ENCODE data around the gene ABCG8. TPM values are rescaled to one million over a fixed set of nuclear protein-coding genes. Genes with fewer than 3 reads are reported as not detected.

ABCG8 gene
- total and polyA plus RNA-seq, 11 donors, result 0.07 TPM; not detected in 10

DNA sequence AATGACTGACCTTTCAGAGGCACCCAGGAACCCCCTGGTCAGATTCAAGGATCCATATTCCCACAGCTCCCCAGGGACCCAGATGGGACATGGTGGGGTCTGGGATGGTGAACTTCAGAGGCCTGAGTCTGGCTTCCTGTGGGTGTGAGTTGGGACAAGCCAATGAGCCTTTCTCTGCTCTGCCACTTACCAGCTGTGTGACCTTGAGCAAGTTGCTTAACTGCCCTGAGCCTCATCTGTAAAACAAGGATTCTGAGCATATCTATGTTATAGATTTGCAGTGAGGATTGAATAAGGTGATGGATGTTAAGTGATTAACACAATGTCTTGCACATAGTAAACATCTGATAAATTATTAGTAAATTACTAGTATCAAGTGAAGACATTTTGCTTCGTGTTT, 6.4 kb downstream of the ABCG8 start:
- ATAC-seq (no peak), DNase-seq (no peak)
- H3K36me3 ChIP-seq, result no peaks in the 10 kb centered on the region
- intact Hi-C loops (cut with DNase I), result no loop called here
- H3K4me1 ChIP-seq, result no peaks in the 10 kb centered on the region
- H3K4me3 ChIP-seq, result no peak overlapping the region
- H3K27me3 ChIP-seq, result no peaks in the 10 kb centered on the region
- WGBS, 4 donors, result 68 to 86% (median 73%) methylated on average over 1 of the region's 1 CpG
- H3K27ac ChIP-seq, result no peak overlapping the region
- TF ChIP-seq CTCF (IDR thresholded peaks at IDR 0.05) (no peak), POLR2A (IDR thresholded peaks at IDR 0.05) (no peak)
- no peaks in the 10 kb centered on the region for H3K9me3 ChIP-seq

GRCh38 chr2:43846140-43846793, 7.5 kb downstream of the ABCG8 start:
- no peaks in the 10 kb centered on the region for H3K9me3 ChIP-seq
- no peak for DNase-seq
- intact Hi-C loops (cut with DNase I), result no loop called here
- no peak overlapping the region for H3K4me3 ChIP-seq
- no peak overlapping the region for H3K27ac ChIP-seq
- H3K27me3 ChIP-seq, result peaks cover 0 to under 1% (median 0%) of the 10 kb centered on the region in 9 donors
- 84 to 92% (median 86%) methylated on average over 5 of the region's 5 CpGs for WGBS, 4 donors
- H3K4me1 ChIP-seq, result no peaks in the 10 kb centered on the region
- no peak for ATAC-seq
- TF ChIP-seq CTCF (IDR thresholded peaks at IDR 0.05), result no peak
- no peak for TF ChIP-seq POLR2A (IDR thresholded peaks at IDR 0.05)
- no peaks in the 10 kb centered on the region for H3K36me3 ChIP-seq

DNA sequence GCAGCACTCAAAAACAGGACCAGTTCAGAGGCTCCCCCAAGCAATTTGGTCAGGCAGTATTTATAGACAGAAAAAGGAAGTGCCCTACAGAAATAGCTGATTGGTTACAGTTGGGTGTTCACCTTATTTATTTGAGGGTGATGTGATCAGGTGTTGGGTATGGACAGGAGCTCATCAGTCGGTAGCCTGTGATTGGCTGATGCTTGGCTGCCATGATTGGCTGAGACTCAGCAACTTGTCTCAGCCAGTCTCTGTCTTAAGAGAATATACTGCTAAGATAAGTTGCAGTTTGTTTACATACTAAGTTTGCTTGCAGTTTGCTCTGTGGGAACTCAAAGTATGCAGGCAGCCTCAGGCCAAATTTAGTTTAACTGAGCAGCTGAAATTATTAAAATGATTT, 9.4 kb downstream of the ABCG8 start:
- 78 to 100% (median 83%) methylated on average over 1 of the region's 1 CpG for WGBS, 4 donors
- intact Hi-C loops (cut with DNase I), result no loop called here
- ATAC-seq, result no peak

More for the DNA sequence above, 9.4 kb downstream of the ABCG8 start:
- TF ChIP-seq CTCF (IDR thresholded peaks at IDR 0.05), result no peak
- TF ChIP-seq POLR2A (IDR thresholded peaks at IDR 0.05), result no peak
- no peak for DNase-seq
- Histone ChIP-seq H3K27ac (no peak overlapping the region), H3K9me3 (no peaks in the 10 kb centered on the region), H3K27me3 (peaks cover 0 to 15% (median 2%) of the 10 kb centered on the region in 9 donors), H3K4me3 (no peak overlapping the region), H3K4me1 (no peaks in the 10 kb centered on the region), H3K36me3 (no peaks in the 10 kb centered on the region)
